Measurements from ENCODE around the gene FAM149B1.

Gene FAM149B1

DNA sequence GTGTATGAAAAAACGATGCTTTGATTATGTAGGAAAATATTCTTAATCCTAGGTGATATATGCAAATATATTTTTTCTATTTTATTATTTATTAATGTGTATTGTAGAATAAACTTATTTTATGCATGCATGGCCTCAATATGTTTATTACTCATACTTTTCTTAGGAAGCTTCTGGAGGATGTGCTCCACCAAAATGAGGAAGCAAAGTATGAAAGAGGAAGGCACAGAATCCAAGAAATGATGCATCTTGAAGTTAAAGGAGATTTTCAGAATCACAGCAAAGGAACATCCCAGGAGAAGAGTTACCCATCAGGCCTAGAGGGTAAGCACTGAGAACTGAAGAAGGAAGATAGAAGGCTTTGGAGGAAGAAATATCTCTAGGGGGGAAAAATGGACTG is 119.5 kb downstream of the FAM149B1 start:
- DNase-seq: no peak

DNA sequence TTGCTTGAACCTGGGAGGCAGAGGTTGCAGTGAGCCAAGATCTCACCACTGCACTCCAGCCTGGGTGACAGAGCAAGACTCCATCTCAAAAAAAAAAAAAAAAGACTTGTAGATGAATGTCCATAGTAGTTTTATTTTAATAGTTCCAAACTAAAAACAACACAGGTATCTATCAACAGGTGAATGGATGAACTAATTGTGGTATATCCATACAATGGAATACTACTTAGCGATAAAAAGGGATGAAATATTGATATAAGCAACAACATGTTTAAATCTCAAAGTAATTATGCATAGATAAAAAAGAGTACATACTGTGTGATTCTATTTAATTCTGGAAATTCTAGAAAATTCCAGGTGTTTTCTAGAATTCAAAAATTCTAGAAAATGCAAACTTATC is 122.0 kb downstream of the FAM149B1 start:
- DNase-seq: no peak

DNA sequence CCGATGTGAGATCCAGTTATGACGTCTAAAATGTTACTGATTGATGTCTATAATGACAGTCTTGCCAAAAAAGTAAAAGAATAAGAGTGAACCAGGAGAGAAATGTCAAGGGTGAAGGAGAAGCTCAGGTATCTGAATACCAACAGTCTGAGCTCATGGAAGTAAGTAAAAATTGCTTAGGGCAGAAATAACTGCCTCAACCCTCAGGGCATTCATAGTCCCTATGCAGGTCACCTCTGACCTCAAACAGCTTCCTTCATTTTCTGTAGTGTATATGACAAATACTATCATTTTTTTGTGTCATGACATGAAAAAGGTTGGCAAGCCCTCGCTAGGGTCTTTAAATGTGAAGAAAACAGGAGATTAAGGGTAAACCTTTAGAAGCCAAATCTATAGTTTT is 125.5 kb downstream of the FAM149B1 start:
- no peak for DNase-seq
